Epidermal melanocyte (primary cell): ENCODE data around the gene CHCHD3.
A peak's percentile ranks its signal among the peaks of the same experiment; 100 is the strongest.

Experiments used
- DNase-seq: peaks from one replicate; pipeline ENCODE4 v3.0.0; 2011; ENCODE audit warnings: low spot score; ENCODE audit not compliant: insufficient read length

Gene CHCHD3

DNA sequence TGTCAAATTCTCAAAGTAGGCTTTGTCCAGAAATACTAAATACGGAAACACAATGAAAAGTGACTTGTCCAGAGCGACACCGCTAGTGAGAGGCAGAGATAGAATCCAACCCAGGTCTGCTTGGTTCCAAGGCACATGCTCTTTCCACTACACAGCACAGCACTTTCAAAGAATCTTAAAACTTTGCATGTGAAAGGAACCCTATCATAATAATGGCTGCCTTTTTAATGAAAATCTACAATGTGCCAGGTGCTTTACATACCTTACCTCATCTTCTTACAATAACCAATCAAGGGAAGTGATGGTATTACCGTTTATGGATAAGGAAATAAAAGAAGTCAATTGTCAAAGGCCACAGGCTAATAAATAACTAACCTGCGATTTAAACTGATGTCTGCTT, 2.6 kb downstream of the CHCHD3 start:
- DNase-seq, result no peak

DNA sequence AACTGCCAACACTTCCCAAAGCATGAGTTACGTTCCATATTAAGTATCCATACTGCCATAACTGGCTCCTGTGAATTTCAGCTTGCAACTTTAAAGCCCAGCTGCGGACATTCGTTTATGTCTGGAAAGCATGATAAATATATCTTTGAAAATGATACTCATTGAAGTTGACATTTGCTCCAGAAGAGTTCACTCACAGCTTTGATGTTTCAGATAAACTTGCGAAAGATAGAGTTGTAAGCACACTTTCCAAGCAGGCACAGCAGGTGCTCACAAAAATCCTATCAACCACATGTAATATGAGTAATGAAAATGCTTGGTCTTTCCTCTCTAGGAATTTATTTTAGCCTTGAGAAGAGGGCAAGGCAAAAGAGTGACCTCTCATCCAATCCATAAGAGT, 4.5 kb downstream of the CHCHD3 start:
- DNase-seq, result no peak

DNA sequence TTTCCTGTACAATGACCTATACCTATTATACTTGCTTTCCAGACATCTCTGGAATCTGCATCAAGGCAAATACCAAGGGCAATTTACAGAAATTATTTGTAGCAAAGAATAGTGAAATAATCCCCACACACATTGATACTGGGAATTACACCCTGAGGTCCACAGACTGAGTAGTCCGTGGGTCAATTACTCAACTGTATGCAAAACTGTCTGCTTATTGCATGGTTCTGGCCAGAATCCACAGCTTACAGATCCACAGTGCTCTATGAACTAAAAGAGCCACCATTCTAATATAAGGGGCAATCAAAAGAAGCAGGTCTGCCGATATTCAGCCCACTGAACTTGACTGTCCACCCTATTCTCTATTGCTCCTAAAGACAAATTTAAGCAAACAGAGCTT, 5.7 kb downstream of the CHCHD3 start:
- no peak for DNase-seq

DNA sequence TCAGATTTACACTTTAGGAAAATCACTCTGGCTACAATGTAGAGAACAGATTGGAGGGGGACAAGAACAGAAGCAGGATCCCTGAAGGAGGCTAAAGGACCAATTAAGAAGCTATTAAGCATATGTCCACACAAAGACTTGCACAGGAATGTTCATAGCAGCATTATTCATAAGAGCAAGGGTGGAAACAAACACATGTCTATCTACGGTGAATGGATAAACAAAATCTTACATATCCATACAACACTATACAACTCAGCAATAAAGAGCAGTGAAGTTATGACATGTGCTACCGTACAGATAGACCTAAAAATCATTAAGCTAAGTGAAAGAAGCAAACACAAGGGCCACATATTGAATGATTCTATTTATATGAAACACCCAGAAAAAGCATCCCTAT, 10.4 kb downstream of the CHCHD3 start:
- no peak for DNase-seq

DNA sequence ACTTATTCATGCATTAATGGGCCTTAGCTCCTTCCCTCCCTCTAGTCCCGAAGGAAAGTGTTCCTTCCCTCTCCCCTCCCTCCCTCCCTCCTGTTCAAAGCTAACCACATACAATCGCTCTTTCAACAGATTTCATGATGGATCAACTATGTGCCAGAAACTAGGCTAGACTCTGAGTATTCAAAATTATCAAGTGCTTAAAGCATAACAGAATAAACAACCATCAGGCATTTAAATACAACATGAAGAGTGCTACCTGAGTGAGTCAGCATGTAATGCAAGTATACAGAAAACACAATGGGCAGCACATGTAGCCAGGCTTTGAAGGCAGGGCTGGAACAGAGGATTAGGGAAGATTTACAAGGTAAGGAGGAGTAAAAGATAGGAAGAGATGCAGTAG, 11.3 kb downstream of the CHCHD3 start:
- no peak for DNase-seq

DNA sequence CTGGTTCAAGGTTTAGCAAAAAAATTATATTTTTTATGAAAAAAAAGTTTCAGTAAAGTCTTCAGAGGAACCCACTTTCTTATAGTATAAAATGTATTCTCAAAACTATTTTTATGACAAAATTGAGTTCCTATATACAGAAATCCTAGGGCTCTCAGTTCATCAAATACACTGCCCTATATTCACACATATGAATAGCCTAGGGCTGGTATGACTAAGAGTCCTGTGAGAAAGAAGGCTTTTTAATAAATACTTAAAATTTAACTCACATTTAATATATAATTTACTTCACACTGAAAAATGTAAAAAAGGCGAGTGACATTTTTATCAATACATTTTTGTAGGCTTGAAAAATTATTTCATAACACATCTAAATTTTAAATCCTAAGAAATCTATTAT, 16.6 kb downstream of the CHCHD3 start:
- no peak for DNase-seq

DNA sequence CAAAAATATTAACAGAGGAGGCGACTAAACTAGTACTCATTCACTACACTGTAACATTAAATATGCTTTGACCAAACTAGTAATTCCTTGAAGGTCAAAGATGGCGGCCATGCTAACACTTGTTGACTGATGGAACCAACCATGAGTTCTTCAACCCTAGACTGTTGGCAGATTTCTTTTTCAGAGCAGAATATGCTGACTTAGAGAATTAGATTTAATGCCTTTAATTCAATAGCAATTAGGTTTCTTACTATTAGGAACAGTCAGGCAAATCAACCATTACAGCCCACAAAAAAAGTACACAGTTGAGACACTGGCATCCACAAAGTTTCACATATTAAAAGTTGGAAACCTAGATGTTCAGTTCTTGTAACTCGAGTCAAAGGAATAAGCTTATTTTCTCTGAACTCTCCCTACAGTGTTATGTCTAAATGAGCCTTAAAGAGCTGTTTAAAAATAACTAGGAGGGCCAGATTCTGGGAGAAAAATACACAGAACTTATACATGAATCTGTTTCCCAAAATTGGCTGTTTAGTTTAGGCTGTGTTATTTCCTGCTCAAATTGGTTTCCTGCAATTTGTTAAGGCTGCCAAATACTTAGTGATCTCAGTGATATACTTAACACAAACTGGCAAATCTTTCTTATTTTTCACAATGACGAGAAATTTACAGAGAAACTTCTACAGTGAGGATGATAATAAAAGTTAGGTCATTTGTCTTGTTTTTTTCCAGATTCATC, 17.6 kb downstream of the CHCHD3 start:
- no peak for DNase-seq

DNA sequence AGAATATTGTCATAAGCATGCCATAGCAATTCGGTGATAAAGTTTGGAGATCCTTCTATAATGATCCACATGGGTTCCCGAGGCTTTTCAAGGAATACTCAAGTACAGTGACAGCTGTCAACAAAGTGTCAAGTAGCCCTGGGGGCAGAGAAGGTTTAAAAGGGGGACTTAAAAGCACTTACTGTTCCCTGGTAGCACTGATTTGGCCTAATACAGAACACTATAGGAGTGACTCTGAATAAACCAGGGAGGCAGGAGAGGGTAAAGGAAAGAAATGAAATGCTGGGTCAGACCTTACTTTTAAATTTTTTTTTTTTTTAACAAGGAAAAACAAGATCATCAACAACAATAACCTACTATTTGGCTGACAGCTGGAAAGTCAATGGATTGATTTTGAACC, 20.1 kb downstream of the CHCHD3 start:
- no peak for DNase-seq

DNA sequence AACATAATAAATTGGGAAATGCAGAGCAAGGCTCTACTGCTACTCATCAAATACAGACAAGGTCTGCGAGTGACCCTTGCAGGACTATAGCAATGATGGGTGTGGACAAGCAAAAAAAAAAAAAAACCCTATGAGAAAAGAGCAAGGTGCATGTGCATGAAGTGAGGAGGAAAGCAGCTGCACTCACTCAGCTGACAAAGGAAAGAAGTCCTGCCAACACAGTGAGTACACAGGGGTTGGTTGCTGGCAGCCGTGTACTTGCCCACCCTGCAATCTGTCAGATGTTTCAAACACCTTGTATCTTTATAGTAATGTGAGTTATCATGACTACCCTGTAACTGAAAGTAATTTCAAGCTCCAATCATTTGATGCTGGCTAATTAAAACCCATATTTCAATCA, 20.5 kb downstream of the CHCHD3 start:
- no peak for DNase-seq

DNA sequence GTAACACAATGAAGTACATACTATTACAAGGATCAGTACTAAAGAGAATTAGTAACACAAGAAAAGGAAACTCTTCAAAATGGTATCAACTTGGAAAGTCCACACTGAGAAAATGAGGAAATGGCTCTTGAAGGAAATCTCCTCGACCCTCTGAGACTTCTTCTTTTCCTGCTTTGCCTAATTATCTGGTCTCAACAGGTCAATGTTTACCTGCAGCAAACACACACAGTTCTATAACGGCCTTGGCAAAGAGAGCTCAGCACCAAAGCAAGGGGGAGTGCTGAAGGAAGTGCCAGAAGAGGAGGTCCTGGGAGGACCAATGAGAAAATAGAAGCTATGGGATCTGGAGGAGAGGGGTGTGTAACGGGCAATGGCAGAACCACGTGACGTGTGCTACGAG, 21.9 kb downstream of the CHCHD3 start:
- no peak for DNase-seq

DNA sequence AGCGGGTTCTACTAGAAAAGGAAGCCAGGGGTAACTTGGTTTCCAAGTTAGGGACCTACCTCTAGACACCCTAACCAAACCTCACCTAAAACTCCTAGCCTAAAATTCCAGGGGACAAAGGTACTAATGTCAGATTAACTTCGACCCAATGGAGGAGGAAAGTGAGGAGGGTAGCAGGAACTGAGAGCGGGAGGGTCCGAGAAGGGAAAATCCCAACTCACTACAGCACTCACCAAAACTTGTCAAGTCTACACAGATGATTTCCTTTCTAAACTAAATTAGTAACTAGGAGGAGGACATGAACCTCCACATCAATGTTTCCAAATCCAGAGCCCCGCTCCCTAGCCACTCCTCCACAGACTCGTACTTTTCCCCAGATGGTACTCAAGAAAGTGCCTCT, 22.6 kb downstream of the CHCHD3 start:
- no peak for DNase-seq

DNA sequence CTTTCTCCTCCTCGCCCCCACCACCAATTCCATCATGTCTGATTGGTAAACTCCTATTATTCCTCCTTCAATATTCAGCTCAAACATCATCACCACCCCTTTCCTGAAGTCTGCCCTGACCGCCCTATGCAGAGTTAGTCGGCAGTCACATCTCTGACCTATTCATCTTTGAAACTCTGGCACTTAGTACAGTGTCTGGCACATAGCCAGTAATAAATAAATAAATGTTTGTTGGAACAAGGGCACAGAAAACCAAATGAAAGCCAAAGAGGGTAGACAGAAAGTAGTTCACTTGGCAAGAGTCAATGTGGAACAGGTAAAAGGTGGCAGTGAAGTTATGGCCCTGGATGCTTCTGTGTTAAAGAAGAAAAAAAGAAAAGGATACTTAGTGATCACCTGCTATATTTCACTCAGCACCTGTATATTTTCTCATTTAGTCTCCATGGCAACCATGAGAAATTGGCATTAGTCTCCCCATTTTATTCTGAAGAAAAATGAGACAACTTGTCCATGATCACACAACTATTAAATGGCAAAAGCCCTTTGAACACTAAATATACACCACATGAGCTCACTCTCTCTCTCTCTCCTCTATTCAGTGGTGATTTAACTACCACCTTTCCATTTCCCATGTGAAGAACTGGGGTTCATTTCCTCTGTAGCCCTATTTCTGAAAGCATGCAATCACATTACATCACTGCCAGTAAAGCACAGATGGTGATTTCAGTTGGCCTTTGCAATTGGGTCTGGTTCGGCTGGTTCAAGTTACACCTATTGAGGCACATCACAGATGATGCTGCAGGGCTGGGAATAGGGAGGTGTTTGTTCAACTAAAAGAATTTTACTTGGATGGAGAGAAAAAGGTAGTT, 25.3 kb downstream of the CHCHD3 start:
- no peak for DNase-seq

DNA sequence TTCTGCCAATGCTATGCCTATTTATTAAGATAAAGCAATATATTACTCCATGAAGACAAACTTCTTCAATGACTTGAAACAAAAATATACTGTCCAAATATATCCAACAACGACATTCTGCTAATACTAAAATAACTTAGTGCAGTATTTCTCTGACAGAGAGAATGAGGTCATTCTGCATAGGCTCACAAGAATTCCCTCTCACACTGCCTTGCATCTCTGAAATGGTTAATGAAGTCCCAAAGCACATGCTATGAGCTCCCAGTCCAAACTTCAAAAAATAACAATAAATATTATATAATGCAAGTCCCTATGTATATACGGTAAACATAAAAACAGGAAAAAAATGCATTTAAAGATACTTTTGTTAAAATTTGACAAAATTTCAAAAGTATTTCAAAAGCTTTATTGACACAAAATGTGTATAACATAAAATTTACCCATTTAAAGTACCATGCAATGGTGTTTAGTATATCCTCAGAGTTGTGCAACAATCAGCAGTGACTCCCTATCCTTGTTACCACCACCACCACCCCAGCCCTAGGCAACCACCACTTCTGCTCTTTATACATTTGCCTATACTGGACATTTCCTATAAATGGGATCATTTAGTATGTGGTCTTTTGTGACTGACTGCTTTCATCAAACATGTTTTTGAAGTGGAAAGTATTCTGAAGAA, 27.6 kb downstream of the CHCHD3 start:
- no peak for DNase-seq

DNA sequence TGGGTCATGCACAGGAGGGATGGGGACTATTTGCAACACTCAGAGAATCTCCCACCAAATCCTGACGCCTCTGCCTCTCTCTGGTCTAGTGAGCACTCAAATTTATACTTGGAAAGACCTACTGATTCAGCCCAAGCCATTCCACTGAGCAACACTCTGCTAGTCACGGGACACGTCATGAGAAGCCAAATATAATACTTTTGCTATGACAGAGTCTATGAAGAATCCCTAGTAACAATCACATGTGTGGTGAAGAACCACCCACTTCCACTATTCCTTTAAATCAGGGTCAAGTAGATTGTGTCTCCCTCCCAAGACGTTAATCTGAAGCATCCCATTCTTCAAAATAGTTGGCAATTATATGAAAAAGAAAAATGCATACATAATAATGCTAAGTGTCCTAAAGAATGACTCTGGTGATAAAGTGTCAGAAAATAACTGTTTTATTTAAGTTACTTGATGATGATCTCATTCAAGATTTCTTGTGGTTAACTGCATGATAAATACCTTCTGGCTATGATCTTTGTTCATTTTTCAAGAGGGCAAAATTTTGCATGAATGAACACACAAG, 28.5 kb downstream of the CHCHD3 start:
- peak; percentile 73 for DNase-seq

DNA sequence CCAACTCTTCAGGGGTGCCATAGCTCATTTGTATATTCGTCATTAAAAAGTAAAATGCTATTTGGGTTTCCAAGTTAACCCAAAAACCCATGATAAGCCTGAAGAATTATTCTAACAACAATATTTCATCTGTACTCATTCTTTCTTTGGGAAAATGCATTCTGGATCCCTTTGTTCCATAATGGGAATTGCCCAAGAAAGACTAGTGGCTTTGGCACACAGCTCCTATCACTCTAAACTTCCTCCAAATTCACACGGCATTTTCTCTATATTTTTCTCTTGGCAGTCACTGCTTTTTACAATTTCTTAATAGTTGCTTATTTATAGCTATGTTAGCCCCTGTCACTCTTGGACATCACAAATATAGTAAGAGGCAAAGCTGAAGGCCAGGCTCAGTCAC, 29.1 kb downstream of the CHCHD3 start:
- no peak for DNase-seq

DNA sequence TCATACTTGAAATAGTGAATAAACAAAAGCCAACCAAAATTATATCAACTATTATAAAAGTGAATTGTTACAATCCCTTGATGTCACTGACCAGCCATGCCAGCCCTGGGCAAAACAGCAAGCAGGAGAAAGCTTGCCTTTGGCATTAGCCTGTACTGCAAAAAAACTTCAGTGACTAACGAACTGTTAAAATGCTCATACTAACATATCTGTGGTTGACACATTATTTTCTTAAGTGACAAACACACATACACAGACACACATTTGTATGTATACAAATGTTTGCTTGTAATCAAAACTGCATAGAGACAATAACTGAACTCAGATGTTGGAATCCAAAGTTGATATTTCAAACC, 29.5 kb downstream of the CHCHD3 start:
- no peak for DNase-seq

DNA sequence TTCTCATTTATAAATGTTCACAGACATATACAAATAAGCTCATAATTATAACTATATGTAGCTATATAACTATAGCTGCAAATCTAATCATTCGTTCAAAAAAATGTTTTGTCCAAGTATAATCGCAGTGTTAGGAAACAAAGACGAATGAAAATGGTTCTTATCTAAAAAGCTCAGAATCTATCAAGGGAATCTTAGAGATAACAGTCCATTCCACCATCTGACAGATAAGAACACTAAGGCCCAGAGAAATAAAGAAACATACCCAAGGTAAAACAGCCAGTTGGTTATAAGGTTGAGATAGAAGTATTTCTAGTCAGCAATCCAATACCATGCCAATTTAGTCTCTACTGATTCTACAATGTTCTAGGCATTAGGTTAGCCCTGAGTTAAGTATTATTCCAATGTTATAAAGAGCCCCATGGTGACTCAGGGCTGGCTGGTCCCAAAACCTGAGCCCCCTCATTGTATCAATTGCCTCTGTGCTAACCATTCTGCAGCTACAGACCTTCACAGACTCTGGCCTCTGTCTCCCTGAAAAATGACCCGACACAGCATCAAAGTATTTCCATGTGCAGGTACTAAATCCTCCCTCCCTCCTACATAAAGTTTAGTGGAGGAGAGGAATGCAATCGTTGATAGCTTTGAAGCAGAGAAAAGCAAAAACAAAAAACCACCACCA, 30.0 kb downstream of the CHCHD3 start:
- no peak for DNase-seq

DNA sequence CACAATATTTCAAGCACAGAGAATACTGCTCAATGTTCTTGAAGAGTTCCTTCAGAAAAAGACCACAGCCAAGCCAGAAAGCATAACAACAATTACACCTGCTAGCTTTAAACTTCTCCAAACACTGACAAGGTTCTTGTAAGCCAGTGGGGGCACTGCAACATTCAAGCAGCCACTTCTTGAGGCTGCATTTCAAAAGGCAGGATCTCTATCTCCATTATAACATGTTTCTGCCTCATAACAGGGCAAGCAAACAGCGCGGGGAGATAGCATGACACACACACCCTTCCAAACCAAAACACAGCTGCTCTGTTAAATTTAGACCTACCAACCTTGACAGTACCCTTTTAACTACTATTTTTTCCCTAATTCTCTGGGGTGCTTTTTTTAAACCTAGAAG, 30.8 kb downstream of the CHCHD3 start:
- no peak for DNase-seq

DNA sequence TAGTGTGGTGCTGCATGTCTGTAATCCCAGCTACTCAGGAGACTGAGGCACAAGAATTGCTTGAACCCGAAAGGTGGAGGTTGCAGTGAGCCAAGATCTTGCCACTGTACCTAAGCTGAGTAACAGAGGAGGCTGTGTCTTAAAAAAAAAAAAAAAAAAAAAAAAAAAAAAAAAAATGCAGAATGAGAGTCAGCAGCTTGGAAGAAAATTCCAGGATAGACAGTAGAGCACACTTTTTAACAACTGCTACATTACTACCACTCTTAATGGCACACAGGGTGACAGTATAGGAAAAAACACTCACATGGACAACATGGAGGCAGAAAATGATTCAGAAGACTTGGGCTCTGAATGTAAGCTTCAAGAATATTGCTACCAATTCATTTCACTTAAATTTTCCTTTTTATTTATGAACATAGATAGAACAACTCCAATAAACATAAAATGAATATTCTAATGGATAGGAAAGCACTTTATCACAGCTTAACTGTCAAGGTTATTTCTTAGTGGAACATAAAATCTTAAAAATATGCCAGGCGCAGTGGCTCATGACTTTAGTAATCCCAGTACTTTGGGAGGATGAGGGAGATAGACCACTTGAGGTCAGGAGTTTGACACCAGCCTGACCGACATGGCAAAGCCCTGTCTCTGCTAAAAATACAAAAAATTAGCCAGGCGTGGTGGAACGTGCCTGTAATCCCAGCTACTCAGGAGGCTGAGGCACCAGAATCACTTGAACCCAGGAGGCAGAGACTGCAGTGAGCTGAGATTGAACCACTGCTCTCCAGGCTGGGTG, 31.5 kb downstream of the CHCHD3 start:
- no peak for DNase-seq

DNA sequence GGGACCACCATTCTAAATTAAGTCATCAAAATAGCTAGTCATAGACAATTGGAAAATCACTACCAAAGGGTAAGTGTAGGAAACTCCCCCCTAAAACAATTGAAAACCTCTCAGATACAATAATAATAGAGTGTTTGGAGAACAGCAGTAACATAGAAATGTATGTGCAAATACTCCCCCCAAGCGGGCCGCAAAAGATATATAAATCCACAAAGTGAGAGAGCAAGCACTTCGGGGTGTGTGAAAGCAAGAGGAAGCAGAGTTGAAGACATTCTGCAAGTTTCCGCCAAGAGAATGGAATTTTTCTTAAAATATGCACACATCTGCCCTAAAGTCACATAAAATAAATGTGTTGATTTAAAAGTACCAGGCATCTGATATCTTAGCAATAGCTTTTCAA, 33.3 kb downstream of the CHCHD3 start:
- DNase-seq, result no peak

DNA sequence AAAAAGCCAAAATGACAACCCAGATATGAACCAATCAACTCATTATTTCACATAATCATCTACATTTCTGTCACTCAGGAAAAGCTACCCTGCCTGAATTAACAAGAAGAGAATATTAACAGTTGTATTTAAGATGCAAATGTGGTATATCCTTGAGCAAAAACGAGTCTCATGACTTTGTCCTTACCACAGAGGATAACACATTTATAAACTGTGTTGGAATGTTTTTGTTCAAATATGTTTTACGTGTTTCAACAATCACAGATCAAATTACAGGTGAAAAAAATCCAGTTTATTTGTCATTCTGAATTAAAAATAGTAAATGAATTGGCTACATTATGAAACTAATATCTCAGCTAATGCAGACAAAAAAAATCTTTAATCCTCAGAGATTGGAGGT, 34.6 kb downstream of the CHCHD3 start:
- DNase-seq, result no peak
